ENCODE measurements around the gene MSRB1.
"Not testable (repeated sequence)": the region's sequence is repeated elsewhere in the genome, so short reads cannot be mapped to it uniquely, and the experiment has no call there.

MSRB1 gene

GRCh38 chr16:1978476-1979120 lies 35.6 kb upstream of the MSRB1 start:
- DNase-seq (ENCODE audit: low spot score): no peak

DNA sequence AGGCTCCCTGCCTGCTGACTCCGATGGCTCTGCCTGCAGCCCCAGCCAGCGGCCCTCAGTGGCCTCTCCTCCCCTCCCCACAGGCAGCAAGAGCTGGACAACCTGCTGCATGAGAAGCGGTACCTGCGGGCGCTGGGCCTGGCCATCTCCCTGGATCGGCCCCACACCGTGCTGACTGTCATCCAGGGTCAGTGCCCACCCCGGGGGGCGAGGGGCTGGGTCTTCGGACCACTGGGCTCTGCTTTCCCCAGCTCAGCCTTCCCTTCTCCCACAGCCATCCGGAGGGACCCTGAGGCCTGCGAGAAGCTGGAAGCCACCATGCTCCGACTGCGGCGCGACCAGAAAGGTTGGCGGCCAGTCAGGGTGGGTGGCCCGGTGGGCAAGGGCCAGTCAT lies 34.9 kb upstream of the MSRB1 start:
- no peak for DNase-seq (ENCODE audit: low spot score)

DNA sequence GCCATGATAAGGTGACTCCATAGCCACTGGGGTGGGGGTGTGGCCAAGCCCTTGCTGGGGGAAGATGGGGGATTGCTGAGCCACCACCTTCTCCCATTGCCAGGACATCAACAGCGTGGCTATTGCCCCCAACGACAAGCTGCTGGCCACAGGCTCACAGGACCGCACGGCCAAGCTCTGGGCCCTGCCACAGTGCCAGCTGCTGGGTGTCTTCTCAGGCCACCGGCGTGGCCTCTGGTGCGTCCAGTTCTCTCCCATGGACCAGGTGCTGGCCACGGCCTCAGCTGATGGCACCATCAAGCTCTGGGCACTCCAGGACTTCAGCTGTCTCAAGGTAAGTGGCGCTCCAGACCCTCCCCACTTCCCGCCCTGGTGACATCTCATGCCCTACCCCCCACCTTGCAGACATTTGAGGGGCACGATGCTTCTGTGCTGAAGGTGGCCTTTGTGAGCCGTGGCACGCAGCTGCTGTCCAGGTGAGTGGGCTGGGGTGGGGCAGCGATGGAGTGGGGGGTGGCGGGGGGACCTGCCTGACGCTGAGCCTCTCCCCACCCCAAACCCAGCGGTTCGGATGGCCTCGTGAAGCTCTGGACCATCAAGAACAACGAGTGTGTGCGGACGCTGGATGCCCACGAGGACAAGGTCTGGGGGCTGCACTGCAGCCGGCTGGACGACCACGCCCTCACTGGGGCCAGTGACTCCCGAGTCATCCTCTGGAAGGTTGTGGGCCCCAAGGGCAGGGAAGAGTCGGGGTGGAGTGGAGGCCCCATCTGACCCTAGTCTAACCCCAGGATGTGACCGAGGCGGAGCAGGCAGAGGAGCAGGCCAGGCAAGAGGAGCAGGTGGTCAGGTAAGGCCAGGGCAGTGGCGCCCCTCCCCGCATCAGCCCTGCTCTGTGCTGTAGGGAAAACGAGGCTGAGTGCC lies 34.2 kb upstream of the MSRB1 start:
- DNase-seq (ENCODE audit: low spot score): no peak

DNA sequence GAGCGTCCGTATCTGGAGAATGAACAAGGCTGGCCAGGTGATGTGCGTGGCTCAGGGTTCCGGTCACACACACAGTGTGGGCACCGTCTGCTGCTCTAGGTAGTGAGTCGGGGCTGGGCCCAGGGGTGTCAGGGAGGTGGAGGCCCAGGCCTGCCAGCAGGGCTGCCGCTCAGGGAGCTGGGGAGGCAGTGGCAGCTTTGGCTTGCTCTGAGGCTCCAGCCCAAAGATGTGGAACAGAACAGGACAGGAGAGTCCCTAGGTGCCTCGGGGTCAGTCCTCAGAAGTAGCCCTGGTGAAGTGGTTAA lies 33.2 kb upstream of the MSRB1 start:
- no peak for DNase-seq (ENCODE audit: low spot score)

DNA sequence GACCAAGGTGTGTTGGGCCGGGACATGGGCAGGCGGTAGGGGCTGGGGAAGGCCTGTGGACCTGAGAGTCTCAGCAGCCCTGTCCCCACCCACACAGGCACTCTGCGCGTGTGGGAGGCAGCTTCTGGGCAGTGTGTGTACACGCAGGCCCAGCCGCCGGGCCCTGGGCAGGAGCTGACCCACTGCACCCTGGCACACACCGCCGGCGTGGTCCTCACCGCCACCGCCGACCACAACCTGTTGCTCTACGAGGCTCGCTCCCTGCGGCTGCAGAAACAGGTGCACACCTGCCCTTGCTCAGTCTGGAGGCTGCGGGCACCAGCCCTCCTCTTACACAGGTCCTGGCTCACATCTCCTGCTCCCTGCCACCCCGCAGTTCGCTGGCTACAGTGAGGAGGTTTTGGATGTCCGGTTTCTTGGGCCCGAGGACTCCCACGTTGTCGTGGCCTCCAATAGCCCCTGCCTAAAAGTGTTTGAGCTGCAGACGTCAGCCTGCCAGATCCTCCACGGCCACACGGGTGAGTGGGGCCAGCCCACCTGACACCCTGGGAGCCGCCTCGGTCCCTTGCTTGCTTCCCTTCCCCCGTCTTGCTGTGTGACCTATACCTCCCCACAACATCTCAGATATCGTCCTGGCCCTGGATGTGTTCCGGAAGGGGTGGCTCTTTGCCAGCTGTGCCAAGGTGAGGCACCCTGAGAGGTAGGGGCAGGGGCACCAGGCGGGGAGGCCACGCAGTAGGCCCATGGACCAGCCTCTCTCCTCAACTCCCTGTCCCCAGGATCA lies 32.6 kb upstream of the MSRB1 start:
- no peak for DNase-seq (ENCODE audit: low spot score)

DNA sequence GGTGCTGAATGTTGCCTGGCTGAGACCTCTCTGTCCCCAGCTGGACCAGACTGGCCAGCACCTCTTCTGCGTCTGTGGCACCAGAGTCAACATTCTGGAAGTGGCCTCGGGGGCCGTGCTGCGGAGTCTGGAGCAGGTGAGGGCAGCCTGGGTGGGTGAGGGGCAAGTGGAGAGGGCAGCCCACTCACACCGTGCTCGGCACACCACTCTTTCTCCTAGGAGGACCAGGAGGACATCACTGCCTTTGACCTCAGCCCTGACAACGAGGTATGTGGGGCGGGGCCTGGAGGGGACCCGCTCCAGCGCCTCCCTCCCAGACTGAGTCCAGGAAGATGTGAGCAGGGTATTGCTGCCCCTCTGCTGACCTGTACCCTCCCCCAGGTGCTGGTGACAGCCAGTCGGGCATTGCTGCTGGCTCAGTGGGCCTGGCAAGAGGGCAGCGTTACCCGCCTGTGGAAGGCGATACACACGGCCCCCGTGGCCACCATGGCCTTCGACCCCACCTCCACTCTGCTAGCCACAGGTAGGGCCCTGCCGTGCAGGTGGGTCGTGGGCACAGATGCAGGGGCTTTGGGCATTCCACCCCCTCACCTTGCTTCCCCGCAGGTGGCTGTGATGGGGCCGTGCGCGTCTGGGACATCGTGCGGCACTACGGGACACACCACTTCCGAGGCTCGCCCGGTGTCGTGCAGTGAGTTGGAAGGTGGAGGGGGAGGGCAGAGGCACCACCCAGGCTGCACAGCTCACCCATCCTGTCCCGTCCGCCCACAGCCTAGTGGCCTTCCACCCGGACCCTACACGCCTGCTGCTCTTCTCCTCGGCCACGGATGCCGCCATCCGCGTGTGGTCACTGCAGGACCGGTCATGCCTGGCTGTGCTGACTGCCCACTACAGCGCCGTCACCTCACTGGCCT lies 31.4 kb upstream of the MSRB1 start:
- no peak for DNase-seq (ENCODE audit: low spot score)

DNA sequence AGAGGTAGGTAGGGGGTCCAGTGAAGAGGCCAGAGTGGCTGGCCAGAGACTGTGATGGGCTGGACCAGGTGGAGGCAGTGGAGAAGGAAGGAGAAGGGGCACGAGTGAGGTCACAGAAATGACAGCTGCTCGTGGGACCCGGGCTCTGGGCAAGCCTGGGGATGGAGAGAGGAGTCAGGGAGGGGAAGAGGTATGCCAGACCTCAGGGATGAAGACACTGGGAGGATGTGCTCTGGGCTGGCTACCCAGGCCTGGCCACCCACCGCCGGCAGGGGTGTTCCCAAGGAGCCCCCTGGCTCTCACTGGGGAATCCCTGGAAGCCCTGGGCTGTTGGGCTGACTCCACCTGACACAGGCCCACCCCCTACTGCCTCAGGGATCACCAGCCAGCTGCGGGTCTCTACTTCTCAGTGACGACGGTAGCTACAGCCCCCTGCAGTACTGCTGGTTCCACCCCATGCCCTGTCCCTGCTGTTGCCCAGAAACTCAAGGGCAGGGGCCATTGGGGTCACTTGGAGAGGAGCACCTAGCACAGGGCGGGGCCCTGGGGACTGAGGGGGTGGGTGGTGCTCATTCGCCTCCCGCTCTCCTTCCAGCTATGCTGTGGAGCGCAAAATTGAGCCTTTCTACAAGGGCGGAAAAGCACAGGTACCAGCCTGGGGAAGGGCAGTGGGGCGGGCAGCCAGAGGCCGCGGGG lies 30.6 kb upstream of the MSRB1 start:
- no peak for DNase-seq (ENCODE audit: low spot score)

DNA sequence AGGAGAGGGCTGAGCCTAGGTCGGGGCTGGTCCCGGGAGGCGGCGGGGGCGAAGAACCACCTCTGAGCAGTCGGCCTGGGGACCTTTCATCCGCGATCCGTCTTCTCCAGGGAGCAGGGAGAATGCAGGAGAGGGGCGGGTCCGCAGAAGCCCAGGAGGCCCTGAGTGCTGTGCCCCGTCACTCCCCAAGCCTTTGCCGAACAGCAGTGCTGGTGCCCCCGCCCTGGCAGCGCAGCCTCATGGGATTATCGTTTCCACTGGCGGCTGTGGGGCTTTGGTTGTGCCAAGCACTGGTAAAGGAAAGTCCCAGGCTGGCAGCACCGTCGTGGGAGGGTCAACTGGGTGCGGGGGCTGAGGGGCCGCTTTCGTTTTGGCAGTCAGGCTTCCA lies 29.5 kb upstream of the MSRB1 start:
- DNase-seq (ENCODE audit: low spot score): no peak

DNA sequence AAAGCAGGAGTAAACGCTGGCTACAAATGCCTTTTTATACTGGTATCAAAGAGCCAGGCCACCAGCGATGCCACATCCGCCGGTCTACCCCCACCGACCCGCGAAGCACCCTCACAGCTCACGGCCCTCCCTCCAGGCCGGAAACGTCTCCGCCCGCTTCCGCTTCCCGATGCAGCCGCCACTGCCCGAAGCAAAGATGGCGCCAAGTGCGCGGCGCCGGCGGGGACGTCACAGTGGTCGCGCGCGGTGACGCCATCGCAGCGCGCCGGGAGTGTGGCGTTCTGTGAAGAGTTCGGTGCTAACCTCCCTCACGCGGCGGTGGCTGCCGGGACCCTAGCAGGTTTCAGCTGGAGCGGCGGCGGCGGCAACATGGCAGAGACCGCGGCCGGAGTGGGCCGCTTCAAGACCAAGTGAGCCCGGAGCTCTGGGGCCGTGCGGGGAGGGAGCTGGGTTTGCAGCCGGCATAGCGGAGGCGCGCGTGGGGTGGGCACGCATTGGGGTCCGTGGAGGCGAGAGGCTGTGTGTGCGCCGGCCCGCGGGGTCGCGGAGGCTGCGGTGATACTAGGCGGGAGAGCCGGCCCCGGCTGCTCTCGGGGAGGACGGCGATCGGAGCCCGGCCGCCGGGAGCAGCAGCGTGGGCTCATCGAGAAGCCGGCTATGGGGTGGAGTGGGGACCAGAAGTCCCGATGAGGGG lies 28.9 kb upstream of the MSRB1 start, which contains the start of gene TBL3:
Gene TBL3, plus strand, starts transcription at position 258 of the 694 bp plus-strand sequence. Its CDS starts 112 bp downstream, at position 370.
- DNase-seq (ENCODE audit: low spot score): peak; percentile 95

GRCh38 chr16:1968146-1968953 lies 25.4 kb upstream of the MSRB1 start:
- DNase-seq (ENCODE audit: low spot score): no peak

DNA sequence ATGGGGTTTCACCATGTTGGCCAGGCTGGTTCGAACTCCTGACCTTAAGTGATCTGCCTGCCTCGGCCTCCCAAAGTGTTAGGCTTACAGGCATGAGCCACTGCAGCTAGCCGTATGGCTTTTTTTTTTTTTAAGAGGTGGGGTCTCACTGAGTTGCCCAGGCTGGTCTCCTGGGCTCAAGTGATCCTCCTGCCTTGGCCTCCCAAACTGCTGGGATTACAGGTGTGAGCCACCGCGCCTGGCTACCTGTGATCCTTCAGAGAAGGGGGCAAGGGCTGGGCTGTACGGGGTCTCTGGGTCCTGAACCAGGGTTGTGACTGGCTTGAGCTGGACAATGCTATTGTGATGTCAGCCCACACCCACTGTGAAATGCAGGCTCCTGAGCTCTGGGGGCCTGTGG lies 23.5 kb upstream of the MSRB1 start, which contains the start of gene RNF151:
Gene RNF151, plus strand, starts transcription at position 397 of the 400 bp plus-strand sequence. CDS start 26 bp downstream, outside the sequence.
- no peak for DNase-seq (ENCODE audit: low spot score)

DNA sequence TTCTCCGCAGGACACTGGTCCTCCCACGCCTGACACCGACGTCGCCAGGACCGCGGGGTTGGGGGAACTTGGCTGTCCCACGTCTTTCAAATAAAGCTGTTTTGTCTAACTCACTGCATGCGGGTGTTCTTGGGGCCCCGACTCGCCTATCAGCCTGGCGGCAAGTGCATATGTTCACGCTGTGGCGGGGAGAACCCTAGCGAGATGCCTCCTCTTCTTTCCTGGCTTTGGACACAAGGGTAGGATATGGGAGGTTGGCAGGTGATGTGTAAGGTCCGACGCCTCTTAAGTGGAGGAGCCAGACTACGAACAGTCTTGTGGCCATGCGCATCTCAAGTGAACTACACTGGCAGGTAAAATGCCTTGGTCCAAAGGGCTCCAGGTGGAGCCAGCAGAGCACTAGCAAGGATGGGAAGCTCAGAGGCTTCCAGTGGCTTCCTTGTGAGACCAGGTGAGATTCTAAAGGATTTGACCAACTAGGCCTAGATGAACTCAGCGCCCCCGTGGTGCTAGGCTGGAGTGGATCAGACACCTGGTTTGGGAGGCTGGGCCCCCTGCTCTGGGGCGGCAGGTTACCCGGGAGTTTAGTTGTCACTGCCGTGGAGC lies 22.5 kb upstream of the MSRB1 start:
- DNase-seq (ENCODE audit: low spot score): no peak

GRCh38 chr16:1964506-1965395 lies 21.8 kb upstream of the MSRB1 start, which contains the start of gene RPS2:
RPS2 (minus strand) TSS chr16:1964826; CDS start chr16:1964625, 201 bp downstream.
- peak; percentile 100 for DNase-seq (ENCODE audit: low spot score)

- no peak for DNase-seq (ENCODE audit: low spot score)
Measured at GRCh38 chr16:1963806-1964505, 21.0 kb upstream of the MSRB1 start.

GRCh38 chr16:1962161-1963153 lies 19.5 kb upstream of the MSRB1 start:
- DNase-seq (ENCODE audit: low spot score): not testable (repeated sequence)

- DNase-seq (ENCODE audit: low spot score): no peak
Measured at GRCh38 chr16:1961651-1962067, 18.7 kb upstream of the MSRB1 start.

Data from AG08395 (cell line).